Activated CD4-positive, alpha-beta memory T cell treated with anti-CD3 and anti-CD28 coated beads, Interleukin-2, amount 10 ng/mL, durations not matched to agents 7 days and 5 days (primary cell): ENCODE data around the gene ERGIC1. TPM values are rescaled to one million over a fixed set of nuclear protein-coding genes. Genes with fewer than 3 reads are reported as not detected.
"Not testable (repeated sequence)": the region's sequence is repeated elsewhere in the genome, so short reads cannot be mapped to it uniquely, and the experiment has no call there.

Experiments
- CTCF ChIA-PET: fragments of 350-600 bp; sonication (Branson Sonifier 250); formaldehyde crosslinking; loops from one replicate; lab custom pipeline; 2021; ENCODE audit warnings: antibody characterized with exemption, inconsistent platforms; lab: Charles Lee
- POLR2A ChIA-PET: fragments of 350-600 bp; sonication (Branson Sonifier 250); formaldehyde crosslinking; loops from one replicate; lab custom pipeline; 2021; ENCODE audit warnings: antibody characterized with exemption; lab: Charles Lee
- DNase-seq: peaks from one replicate; pipeline ENCODE4 v3.0.0-alpha.2; 2020
- H3K27ac Mint-ChIP-seq: one replicate; pipeline ENCODE4 v1.8.0; 2021; ENCODE audit warnings: mild to moderate bottlenecking, mixed read lengths
- H3K27me3 Mint-ChIP-seq: one replicate; pipeline ENCODE4 v1.8.0; 2021; ENCODE audit warnings: mixed read lengths
- H3K36me3 Mint-ChIP-seq: one replicate; pipeline ENCODE4 v1.8.0; 2021; ENCODE audit warnings: low read depth, mixed read lengths
- H3K4me1 Mint-ChIP-seq: one replicate; pipeline ENCODE4 v1.8.0; 2021; ENCODE audit warnings: mixed read lengths
- H3K4me3 Mint-ChIP-seq: one replicate; pipeline ENCODE4 v1.8.0; 2021; ENCODE audit warnings: mild to moderate bottlenecking, mixed read lengths
- H3K9me3 Mint-ChIP-seq: one replicate; pipeline ENCODE4 v1.8.0; 2021; ENCODE audit warnings: mixed read lengths
- total RNA-seq, 2 experiments: library from RNA; stranded (reverse); gene quantifications; one replicate each; pipeline ENCODE4 v1.2.3, GENCODE V29; 2021

ERGIC1 gene
- total RNA-seq, 2 experiments from 2014 or later: 36.1 to 37.2 TPM

DNA sequence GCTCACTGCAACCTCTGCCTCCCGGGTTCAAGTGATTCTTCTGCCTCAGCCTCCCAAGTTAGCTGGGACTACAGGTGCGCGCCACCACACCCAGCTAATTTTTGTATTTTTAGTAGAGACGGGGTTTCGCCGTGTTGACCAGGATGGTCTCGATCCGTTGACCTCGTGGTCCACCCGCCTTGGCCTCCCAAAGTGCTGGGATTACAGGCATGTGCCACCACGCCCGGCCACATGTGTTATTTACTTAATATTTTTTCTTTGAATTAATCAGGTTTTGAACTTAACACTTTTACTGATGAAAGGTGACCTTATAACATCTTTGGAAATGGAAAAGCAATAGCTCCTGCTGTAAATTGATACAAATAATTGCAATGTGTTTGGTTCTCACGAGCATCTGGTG lies 13.5 kb downstream of the ERGIC1 start:
- CTCF ChIA-PET: interaction anchor here (1.2 kb wide), 1 partner anchor 133 kb away, joined by 3 read pairs; no protein-coding TSS in a partner anchor
- POLR2A ChIA-PET, H3K36me3 Mint-ChIP-seq: not testable (repeated sequence)

DNA sequence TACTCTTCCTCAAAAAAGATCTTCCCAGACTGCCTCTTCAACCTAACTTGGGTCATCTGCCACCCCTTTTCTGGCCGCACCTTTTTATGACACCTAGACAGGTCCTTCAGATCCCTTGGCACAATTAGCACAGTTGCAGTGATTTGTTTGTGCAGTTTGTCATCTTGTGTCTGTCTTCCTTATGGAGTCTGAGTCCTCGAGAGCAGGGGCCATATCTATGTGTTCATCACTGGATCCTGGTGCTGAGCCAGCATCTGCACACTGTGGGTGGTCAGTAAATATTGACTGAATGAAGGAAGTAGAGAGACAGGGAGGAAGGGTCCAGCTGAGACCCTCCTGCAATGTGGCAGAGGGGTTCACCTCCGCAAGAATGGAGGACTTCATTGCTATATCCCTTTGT lies 14.4 kb downstream of the ERGIC1 start:
- ChIA-PET POLR2A (no interaction called here), CTCF (interaction anchor here (1.2 kb wide), 1 partner anchor 134 kb away, joined by 3 read pairs; no protein-coding TSS in a partner anchor)
- Mint-ChIP-seq H3K4me3 (no peak overlapping the region), H3K27me3 (no peaks in the 10 kb centered on the region), H3K9me3 (no peaks in the 10 kb centered on the region), H3K4me1 (peaks cover 13% of the 10 kb centered on the region), H3K27ac (no peak overlapping the region), H3K36me3 (no peaks in the 10 kb centered on the region)
- DNase-seq: no peak

More for the DNA sequence above, 13.5 kb downstream of the ERGIC1 start:
- H3K27ac Mint-ChIP-seq, H3K4me1 Mint-ChIP-seq, H3K4me3 Mint-ChIP-seq, H3K27me3 Mint-ChIP-seq, DNase-seq, H3K9me3 Mint-ChIP-seq: not testable (repeated sequence)

DNA sequence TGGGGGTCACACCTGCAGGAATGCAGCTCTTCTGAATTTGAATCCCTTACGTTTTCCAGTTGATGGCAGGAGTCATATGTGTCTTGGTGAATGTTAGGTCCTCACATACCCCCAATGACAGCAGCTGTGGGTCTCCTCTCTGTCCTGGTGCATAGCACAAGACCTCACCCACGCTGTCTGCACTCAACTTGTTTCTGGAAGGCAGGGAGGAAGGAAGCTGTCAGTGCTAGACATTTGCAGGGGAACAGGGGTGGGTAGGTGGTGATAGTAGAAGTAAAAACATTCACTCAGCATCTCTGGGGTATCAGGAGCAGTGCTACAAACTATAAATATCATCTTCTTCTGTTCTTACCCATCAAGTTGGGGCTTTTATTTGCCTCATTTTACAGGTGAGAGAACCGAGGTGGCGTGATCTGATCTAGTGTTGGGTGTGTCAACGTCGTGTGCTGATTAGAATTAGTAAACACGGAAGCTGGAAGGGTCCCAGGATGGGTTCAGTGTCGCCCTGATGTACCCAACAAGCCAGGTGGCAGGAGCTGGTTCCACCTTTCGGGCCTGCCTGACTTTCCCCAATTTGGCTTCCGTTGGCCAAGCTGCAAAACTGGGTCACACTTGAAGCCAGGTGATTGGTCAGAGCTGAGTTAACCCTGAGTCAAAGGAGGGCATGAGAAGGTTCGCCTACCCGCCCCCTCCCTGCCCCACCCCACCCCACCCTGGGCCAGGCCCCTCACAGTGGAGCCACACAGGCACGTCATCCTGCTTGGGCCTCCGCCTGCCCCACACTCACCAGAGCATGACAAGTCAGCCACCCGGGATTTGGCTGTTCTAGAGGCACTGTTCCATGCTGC lies 15.8 kb downstream of the ERGIC1 start:
- ChIA-PET CTCF (interaction anchor here (1.1 kb wide), 1 partner anchor 135 kb away, joined by 4 read pairs; no protein-coding TSS in a partner anchor), POLR2A (interaction anchor here (0.8 kb wide), 1 partner anchor 78 kb away, joined by 3 read pairs; no protein-coding TSS in a partner anchor)
- no peak overlapping the region for H3K27ac Mint-ChIP-seq
- H3K36me3 Mint-ChIP-seq: no peaks in the 10 kb centered on the region
- H3K9me3 Mint-ChIP-seq: no peaks in the 10 kb centered on the region
- H3K4me3 Mint-ChIP-seq: no peak overlapping the region
- DNase-seq: no peak
- H3K4me1 Mint-ChIP-seq: peaks cover 28% of the 10 kb centered on the region
- H3K27me3 Mint-ChIP-seq: no peaks in the 10 kb centered on the region

DNA sequence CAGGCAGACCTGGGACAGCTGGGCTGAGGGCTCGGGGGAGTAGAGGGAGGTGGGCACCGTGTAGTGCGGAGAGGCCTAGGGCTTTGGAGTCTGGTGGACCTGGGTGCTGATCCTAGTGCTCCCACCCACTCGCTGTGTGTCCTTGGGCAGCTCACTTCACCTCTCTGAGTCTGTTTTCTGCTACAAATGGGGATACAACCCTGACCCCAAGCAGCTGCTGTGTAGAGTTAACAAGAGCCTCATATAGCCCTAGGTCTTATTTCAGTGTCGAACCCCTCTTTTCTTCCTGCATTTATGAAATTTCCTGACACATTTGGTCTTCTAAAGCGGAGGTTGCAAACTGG lies 16.4 kb downstream of the ERGIC1 start:
- H3K9me3 Mint-ChIP-seq: no peaks in the 10 kb centered on the region
- H3K36me3 Mint-ChIP-seq: no peaks in the 10 kb centered on the region
- ChIA-PET POLR2A (no interaction called here), CTCF (interaction anchor here (1.1 kb wide), 1 partner anchor 136 kb away, joined by 4 read pairs; no protein-coding TSS in a partner anchor)
- no peak overlapping the region for H3K27ac Mint-ChIP-seq
- no peaks in the 10 kb centered on the region for H3K27me3 Mint-ChIP-seq
- no peak overlapping the region for H3K4me3 Mint-ChIP-seq
- no peak for DNase-seq
- peaks cover 28% of the 10 kb centered on the region for H3K4me1 Mint-ChIP-seq

DNA sequence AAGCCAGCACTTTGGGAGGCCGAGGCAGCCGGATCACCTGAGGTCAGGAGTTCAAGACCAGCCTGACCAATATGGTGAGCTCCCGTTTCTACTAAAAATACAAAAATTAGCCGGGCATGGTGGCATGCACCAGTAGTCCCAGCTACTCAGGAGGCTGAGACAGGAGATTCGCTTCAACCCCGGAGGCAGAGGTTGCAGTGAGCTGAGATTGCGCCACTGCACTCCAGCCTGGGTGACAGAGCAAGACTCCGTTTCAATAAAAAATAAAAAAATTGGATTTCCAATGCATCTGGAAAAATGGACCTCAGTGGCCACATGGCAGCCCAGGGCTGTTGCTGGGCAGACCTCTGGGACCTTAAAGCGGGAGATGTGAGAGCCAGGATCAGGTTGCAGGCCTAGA lies 17.2 kb downstream of the ERGIC1 start:
- POLR2A ChIA-PET, H3K4me3 Mint-ChIP-seq, H3K27me3 Mint-ChIP-seq, H3K9me3 Mint-ChIP-seq, DNase-seq, CTCF ChIA-PET, H3K27ac Mint-ChIP-seq, H3K36me3 Mint-ChIP-seq: not testable (repeated sequence)
- peaks cover 28% of the 10 kb centered on the region for H3K4me1 Mint-ChIP-seq

DNA sequence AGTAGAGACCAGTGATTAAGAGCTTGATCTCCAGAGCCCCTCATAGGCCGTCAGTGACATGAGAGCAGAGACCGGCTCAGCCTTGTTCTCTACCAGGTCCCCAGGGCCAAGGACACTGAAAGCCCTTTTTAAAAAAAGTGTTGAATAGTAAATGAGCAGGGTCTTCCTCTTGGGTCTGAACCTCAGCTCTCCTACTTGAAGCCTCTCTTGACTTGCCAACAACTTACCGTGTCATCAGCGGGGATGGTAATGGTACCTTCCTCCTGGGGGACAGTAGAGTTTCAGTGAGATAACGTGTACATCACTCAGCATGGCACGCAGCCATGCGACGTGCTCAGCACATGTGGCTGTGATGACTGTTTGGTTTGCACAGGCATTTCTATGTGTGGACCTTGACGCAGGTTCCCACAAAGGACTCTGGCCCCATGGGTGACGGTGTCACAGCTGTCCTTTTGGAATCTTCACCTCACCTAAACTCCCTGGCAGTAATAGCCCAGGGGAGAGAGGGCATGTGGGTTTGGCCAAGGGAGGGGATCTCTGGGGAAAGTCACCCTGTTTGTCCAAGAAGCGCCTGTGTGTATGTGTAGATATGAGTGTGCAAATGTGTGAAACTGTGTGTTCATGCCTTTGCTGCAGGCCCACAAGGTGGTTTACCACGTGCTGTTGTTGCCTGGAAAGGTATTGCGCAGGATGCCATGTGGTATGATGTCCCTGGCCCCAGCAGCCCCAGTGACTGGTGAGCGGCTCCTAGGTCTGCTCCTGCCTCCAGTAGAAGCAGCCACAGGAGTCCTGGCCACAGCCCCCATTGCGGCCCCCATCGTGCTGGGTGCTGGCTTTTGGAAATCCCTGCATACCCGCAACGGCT lies 18.7 kb downstream of the ERGIC1 start:
- no peak overlapping the region for H3K27ac Mint-ChIP-seq
- H3K27me3 Mint-ChIP-seq: no peaks in the 10 kb centered on the region
- H3K9me3 Mint-ChIP-seq: no peaks in the 10 kb centered on the region
- ChIA-PET POLR2A (no interaction called here), CTCF (interaction anchor here (1.6 kb wide), 1 partner anchor 138 kb away, joined by 4 read pairs; no protein-coding TSS in a partner anchor)
- no peak for DNase-seq
- H3K4me1 Mint-ChIP-seq: peaks cover 28% of the 10 kb centered on the region
- H3K36me3 Mint-ChIP-seq: no peaks in the 10 kb centered on the region
- H3K4me3 Mint-ChIP-seq: no peak overlapping the region

DNA sequence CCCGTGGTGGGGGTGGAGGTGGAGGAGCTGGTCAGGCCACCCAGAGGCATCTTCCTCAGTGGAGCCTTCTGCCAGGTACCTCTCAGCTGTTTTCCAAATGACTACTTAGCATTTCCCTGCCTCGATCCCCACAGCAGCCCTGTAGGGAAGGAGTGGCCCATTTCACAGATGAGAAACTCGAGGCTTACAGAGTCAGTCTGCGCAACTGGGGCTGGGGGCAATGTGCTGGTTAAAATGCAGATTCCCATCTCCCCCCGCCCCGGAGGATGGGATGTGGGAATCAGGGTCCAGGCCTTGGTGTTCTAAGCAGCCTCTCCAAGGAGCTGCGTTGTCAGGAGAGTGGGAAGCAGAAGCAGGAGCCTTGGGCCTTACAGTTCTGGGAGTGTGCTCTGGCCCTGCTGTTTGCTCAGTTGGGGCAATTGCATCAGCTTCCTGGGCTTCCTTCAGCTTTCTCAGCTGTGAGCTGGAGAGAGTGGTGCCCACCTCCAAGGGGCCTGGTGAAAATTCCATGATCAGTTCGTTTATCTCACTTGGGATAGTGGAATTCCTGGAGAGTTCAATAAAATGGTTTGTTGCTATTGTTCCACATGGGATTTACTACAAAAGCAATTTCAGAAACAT lies 19.4 kb downstream of the ERGIC1 start:
- no peak overlapping the region for H3K4me3 Mint-ChIP-seq
- ChIA-PET CTCF (interaction anchor here (1.6 kb wide), 1 partner anchor 139 kb away, joined by 4 read pairs; no protein-coding TSS in a partner anchor), POLR2A (no interaction called here)
- no peaks in the 10 kb centered on the region for H3K36me3 Mint-ChIP-seq
- H3K4me1 Mint-ChIP-seq: peaks cover 28% of the 10 kb centered on the region
- no peaks in the 10 kb centered on the region for H3K9me3 Mint-ChIP-seq
- no peaks in the 10 kb centered on the region for H3K27me3 Mint-ChIP-seq
- H3K27ac Mint-ChIP-seq: peak overlapping the region; percentile 21
- no peak for DNase-seq

DNA sequence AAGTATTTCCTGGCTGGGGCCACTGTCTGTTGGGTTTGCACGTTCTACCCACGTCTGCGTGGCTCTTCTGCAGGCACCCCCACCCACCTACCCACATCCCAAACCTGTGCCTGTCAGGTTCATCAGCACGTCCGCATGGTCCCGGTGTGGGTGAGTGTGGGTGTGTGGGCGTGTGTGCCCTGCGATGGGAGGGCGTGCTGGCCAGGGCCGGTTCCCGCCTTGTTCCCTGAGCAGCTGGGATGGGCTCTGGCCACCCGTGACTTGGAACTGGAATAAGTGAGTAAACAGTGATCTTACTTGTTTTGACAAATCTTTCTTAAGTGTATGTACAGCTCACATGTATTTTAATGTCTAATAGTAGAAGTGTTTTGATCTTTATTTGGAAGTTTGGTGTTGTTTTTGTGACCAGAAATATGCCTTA lies 20.4 kb downstream of the ERGIC1 start:
- Mint-ChIP-seq H3K4me1 (peaks cover 28% of the 10 kb centered on the region), H3K36me3 (no peaks in the 10 kb centered on the region), H3K27ac (peak overlapping the region; percentile 4), H3K27me3 (no peaks in the 10 kb centered on the region), H3K9me3 (no peaks in the 10 kb centered on the region), H3K4me3 (no peak overlapping the region)
- ChIA-PET CTCF (no interaction called here), POLR2A (no interaction called here)
- no peak for DNase-seq

DNA sequence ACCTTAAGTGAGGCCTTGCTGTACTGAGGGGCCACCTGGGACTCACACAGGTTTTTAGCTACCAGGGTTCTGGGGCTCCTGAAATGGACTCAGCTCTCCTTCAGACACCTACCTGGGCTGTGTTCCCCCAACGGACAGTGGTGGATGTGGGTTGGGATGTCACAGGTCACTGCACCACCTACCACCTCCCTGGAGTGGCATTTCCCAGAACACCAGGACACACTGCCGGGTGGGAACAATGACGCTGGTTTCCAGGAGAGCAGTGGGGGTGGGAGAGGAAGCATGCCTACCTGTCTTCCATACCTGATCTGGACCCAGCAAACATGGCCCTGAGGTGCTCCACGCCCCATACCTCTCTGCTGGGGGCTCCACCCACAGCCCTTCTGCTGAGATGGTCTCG lies 20.9 kb downstream of the ERGIC1 start:
- no peaks in the 10 kb centered on the region for H3K27me3 Mint-ChIP-seq
- no peak overlapping the region for H3K4me3 Mint-ChIP-seq
- CTCF ChIA-PET: no interaction called here
- no peaks in the 10 kb centered on the region for H3K9me3 Mint-ChIP-seq
- DNase-seq: no peak
- no peaks in the 10 kb centered on the region for H3K36me3 Mint-ChIP-seq
- POLR2A ChIA-PET: no interaction called here
- H3K4me1 Mint-ChIP-seq: peaks cover 23% of the 10 kb centered on the region
- H3K27ac Mint-ChIP-seq: peak overlapping the region; percentile 4

DNA sequence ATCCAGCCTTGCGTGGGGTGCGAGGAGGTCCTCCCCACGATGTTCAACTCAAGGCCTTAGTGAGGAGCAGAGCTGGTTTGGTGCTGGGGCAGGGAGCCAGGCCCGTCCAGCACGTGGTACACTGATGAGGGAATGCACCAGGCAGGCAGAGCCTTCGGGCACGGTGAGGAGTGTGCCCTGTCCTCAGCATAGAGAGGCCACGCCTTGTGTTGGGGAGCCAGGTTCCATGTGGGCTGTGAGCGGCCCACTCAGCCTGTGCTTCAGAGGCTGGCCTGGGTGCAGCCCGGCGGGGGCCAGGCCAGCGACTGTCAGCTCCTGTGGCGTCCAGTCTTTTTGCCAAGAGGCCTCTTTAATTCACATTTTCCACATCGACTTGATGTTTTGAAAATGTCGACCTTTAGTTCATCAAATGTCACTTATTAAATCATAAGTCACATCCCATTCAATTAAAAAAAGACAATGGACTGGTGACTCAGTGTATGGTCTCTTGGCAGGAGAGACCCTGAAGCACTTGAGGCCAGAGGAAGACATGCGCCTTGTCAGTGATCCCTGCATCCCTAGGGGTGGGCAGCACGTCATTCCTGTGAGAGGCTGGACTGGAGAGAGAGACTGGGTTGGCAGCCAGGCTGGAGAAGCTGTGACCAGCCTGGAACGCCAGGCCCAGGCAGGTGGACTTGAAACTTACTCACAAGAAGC lies 21.7 kb downstream of the ERGIC1 start:
- Mint-ChIP-seq H3K4me1 (peaks cover 23% of the 10 kb centered on the region), H3K27me3 (no peaks in the 10 kb centered on the region), H3K27ac (no peak overlapping the region), H3K9me3 (no peaks in the 10 kb centered on the region), H3K36me3 (no peaks in the 10 kb centered on the region), H3K4me3 (no peak overlapping the region)
- ChIA-PET CTCF (no interaction called here), POLR2A (no interaction called here)
- no peak for DNase-seq

DNA sequence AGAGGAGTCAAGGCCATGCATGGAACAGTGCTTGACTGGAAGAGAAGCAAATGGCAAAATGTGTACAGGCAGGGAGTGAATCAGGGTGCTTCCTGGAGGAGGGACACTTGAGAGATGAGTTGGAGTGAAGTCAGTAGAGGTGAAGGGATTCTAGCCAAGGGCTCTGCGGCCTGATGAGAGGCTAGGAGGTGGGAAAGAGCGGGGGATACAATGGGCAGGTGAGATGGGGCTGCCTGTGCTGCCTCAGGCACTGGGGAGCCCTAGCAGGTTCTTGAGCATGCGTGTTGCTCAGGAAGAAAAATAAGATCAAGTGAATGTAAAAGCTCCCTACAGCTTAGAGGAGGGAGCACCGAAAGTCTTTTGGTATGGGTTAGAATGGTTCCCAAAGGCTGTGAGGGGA lies 22.3 kb downstream of the ERGIC1 start:
- no peak overlapping the region for H3K4me3 Mint-ChIP-seq
- DNase-seq: no peak
- CTCF ChIA-PET: no interaction called here
- POLR2A ChIA-PET: no interaction called here
- H3K27ac Mint-ChIP-seq: no peak overlapping the region
- H3K4me1 Mint-ChIP-seq: peaks cover 24% of the 10 kb centered on the region
- no peaks in the 10 kb centered on the region for H3K9me3 Mint-ChIP-seq
- no peaks in the 10 kb centered on the region for H3K36me3 Mint-ChIP-seq
- no peaks in the 10 kb centered on the region for H3K27me3 Mint-ChIP-seq

DNA sequence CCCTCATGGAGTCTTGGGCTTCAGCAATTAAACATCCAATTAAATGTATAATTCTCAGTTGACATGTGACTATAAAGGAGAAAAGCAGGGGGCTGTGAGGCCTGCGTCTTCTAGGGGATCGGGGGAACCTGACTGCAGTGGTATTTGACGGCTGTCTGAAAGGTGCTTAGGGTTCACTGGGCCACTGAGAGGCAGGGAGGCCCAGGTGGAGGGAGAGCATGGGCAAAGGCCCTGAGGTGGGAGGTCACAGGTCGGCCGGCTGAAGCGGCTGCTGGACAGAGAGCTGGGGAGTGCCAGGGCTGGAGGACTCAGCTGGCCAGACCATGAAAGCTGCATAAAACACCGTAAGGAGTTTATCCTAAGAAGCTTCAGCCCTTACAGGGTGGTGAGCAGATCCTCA lies 23.9 kb downstream of the ERGIC1 start:
- no peak for DNase-seq
- H3K36me3 Mint-ChIP-seq: no peaks in the 10 kb centered on the region
- H3K27ac Mint-ChIP-seq: no peak overlapping the region
- H3K4me1 Mint-ChIP-seq: peaks cover 25% of the 10 kb centered on the region
- H3K27me3 Mint-ChIP-seq: no peaks in the 10 kb centered on the region
- ChIA-PET POLR2A (no interaction called here), CTCF (no interaction called here)
- no peak overlapping the region for H3K4me3 Mint-ChIP-seq
- H3K9me3 Mint-ChIP-seq: no peaks in the 10 kb centered on the region
